GM12864 (cell line): ENCODE results near the gene BMPER.

Source experiments
- DNase-seq: peaks from one replicate; pipeline ENCODE4 v3.0.0-alpha.2; 2011; ENCODE audit warnings: low read depth
- H3K4me3 ChIP-seq: 2 replicates; pipeline ENCODE4 v1.5.1; 2011; ENCODE audit warnings: mild to moderate bottlenecking, low read depth, low read length, control low read depth
- TF ChIP-seq, protein P1 (sequence below): IDR thresholded peaks from 2 replicates; pipeline ENCODE4 v1.5.1; 2011; ENCODE audit warnings: low read depth, mild to moderate bottlenecking, moderate library complexity, low read length, control low read depth, inconsistent platforms; ENCODE audit errors: missing control alignments

The BMPER gene

DNA sequence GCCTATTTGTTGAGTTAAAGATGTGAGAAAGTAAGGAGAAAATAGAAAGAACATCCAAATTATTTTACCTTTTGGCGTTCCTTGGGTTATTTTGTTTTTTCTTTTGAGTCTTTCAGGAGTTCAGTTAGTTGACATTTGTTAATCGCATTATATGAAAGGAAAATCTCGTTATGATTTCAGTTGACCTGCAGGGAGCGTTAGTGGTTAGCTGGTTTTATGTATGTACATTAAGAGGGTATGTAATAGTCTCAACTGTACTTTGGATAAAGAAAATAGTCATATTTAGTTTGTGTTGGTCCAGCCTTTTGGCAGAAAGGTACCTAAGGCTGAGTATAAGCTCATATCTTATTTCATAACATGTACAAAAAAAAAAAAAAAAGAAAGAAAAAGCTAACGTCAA lies 4.0 kb downstream of the BMPER start:
- TF ChIP-seq, protein P1, sequence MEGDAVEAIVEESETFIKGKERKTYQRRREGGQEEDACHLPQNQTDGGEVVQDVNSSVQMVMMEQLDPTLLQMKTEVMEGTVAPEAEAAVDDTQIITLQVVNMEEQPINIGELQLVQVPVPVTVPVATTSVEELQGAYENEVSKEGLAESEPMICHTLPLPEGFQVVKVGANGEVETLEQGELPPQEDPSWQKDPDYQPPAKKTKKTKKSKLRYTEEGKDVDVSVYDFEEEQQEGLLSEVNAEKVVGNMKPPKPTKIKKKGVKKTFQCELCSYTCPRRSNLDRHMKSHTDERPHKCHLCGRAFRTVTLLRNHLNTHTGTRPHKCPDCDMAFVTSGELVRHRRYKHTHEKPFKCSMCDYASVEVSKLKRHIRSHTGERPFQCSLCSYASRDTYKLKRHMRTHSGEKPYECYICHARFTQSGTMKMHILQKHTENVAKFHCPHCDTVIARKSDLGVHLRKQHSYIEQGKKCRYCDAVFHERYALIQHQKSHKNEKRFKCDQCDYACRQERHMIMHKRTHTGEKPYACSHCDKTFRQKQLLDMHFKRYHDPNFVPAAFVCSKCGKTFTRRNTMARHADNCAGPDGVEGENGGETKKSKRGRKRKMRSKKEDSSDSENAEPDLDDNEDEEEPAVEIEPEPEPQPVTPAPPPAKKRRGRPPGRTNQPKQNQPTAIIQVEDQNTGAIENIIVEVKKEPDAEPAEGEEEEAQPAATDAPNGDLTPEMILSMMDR, result no peak
- no peak for DNase-seq
- no peak overlapping the region for H3K4me3 ChIP-seq

DNA sequence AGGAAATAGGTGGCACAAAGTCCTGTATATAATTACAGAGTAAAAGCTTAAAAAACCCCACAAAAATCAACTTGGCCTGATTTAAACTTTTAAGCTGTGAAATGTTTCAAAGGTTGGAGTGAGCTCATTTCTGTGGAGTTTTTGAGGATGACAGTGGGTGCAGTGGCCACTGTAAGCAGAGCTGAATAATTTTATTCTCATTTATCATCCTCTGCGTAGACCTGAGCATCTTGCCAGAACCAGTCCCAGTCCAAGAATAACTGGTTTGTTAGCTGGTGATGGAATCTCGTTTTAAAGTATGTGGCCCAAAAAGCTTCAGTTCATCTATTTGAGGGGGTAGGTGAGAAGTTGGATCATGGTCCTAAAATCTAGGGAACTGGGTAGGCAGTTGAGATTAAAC lies 4.4 kb downstream of the BMPER start:
- TF ChIP-seq, protein P1, result no peak
- H3K4me3 ChIP-seq, result no peak overlapping the region
- no peak for DNase-seq

DNA sequence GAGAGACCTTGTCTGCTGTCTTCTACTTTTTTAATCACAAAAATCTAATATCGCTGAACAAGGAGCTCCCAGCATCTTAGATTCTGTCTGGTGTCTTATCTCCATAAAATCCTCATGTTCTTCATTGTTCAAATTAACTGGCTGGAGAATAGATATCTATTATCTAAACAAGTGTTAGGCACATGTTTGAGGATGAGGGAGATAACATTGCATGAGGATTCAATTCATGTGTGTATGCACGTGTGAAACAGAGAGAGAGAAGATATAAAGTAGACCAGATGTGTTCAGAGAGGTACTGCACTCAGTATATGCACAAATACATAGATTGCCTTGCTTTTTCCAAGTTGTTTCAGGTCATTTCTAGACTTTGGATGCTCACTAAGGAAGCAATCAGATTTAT lies 5.4 kb downstream of the BMPER start:
- no peak for DNase-seq
- no peak overlapping the region for H3K4me3 ChIP-seq
- TF ChIP-seq, protein P1, result no peak

DNA sequence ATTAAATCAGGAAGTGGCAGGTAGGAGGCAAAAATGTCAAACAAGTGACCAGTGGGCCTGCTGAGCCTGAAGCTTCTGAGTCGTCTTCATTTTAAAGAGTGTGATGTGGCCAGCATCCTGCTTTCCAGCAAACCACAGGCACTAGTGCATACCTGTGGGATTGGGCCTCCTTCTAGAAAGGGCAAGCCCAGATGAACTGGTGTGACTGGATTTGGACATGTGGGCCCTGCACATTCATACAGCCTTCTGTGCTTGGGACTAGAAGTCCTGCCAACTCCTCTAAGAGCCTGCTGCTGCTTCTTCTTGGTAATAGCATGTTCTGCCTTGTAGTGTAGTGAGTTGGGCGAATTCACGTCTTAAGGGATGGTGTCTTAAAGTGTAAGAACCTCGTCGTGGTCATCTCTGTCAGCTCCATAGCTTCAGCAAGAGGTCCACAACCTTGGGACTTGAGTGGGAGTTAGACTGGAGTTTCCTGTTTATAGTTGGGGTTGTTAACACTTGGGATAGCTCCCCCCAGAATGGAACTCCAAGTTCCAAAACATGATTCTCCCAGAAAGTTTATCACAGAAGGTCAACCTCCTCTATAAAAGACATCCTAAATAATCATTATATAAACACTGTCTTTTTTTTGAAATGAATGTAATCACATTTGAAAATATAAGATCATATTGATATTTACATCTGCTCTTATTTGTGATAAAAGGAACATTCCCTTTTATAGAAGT lies 11.2 kb downstream of the BMPER start:
- TF ChIP-seq, protein P1, result no peak
- no peak for DNase-seq
- H3K4me3 ChIP-seq, result no peak overlapping the region

DNA sequence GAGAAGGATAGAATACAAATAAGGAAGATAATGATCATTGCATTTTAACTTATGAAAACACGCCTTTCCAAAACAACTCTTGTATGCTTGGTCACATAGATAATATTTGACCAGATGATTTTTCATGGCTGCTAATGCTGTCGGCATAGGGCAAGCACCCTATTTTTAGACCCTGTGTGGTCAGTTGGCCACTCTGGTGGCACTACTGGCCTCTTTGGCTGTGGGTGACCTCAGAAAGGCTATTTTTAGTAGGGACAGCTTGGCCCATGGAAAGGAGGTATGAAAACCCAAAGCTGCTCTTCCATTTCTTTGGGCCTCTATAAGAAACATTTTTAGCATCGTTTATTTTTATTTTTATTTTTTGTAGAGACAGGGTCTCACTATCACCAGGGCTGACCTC lies 12.3 kb downstream of the BMPER start:
- TF ChIP-seq, protein P1, result no peak
- no peak overlapping the region for H3K4me3 ChIP-seq
- no peak for DNase-seq

DNA sequence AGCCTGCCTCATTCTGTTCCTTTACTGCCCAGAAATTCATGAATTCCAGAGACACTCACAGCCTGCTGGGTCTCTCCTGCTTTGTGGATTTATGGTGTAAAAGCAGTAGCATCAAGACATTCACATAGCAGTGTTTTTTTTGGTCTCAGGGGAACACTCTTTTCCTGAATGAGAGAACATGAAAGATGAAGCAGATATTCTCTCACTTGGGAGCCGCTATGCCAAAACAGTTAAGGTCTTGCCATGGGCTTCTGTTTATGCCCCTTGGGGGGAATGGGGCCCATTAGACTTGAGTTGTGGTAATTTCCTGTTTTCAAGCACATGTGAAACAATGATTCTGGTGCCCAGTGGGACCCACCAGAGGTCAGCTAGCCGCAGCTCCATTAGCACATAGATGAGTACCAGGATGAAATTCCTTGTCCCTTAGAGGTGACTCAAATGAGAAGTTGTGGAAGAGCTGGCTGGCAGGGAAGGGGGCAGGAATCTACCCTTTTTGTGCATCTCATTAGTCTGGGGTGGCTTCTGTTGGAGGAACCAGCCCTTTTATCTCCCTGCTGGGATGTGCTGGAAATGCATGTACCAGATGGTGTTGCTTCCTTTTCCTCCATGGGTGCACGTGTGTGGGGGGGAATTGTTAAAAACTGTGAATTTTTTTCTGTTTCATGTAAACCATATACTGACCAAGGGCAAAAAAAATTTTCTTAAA lies 13.3 kb downstream of the BMPER start:
- no peak overlapping the region for H3K4me3 ChIP-seq
- TF ChIP-seq, protein P1, result no peak
- DNase-seq, result no peak
